Measurements from ENCODE around the gene TFCP2. TPM values are rescaled to one million over a fixed set of nuclear protein-coding genes. Genes with fewer than 3 reads are reported as not detected.

The TFCP2 gene
- total and polyA plus RNA-seq, 12 donors, result 8.7 to 30.9 (median 24.1) TPM

DNA sequence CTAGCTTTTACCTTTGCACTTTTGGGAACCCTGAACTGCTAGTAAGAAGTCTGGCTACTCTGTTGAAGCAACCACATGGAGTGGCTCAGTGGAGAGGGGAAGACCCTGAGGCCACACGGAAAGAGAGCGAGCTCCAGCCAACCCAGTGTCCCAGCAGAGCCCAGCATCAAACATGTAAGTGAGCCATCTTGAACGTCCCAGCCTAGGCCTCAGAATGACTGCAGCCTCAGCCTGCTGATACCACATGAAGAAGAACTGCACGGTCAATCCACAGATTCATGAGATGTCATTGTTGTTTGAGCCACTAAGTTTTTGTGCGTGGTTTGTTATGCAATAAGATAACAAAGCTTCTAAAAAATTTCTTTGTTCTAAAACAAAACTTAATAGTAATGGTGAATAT, 40.2 kb downstream of the TFCP2 start:
- Histone ChIP-seq H3K27ac (no peak overlapping the region), H3K4me3 (no peak overlapping the region), H3K27me3 (no peaks in the 10 kb centered on the region), H3K9me3 (no peaks in the 10 kb centered on the region), H3K36me3 (peaks cover 0 to 31% (median 3%) of the 10 kb centered on the region in 9 donors), H3K4me1 (no peaks in the 10 kb centered on the region)
- intact Hi-C loops (cut with DNase I), result no loop called here
- ATAC-seq (no peak), DNase-seq (no peak)
- TF ChIP-seq, protein P1, sequence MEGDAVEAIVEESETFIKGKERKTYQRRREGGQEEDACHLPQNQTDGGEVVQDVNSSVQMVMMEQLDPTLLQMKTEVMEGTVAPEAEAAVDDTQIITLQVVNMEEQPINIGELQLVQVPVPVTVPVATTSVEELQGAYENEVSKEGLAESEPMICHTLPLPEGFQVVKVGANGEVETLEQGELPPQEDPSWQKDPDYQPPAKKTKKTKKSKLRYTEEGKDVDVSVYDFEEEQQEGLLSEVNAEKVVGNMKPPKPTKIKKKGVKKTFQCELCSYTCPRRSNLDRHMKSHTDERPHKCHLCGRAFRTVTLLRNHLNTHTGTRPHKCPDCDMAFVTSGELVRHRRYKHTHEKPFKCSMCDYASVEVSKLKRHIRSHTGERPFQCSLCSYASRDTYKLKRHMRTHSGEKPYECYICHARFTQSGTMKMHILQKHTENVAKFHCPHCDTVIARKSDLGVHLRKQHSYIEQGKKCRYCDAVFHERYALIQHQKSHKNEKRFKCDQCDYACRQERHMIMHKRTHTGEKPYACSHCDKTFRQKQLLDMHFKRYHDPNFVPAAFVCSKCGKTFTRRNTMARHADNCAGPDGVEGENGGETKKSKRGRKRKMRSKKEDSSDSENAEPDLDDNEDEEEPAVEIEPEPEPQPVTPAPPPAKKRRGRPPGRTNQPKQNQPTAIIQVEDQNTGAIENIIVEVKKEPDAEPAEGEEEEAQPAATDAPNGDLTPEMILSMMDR (IDR thresholded peaks at IDR 0.05), result no peak
- WGBS, 2 donors, result 85 to 88% methylated on average over 5 of the region's 5 CpGs

DNA sequence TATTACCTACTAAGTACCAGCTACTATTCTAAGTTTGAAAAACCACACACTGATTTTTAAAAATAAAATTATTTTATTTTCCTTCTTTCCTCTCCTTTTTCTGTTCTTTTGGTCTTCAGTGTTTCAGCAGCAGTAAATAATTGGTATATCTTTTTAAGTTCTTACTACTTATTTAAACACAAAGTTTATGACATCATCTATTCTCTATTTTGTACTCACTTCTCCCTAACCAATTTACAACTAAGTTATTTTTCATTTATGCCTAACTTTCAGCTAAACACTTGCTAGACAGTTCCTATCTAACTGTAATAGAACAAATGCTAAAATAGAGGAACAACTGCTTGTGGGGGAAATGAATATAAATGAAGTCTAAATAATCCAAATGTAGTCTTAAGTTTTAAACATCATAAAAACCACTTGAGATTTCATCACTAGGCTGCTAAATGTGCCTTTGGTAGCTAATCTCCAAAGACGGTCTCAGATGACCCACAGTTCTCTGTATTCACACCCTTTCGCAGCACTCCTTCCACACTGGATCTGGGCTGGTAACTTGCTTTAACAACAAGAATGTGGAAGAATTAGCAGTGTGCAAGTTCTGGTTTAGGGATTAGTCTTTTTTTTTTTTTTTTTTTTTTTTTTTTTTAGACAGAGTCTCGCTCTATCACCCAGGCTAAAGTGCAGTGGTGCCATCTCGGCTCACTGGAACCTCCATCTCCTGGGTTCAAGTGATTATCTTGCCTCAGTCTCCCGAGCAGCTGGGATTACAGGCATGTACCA, 41.0 kb downstream of the TFCP2 start:
- WGBS, 2 donors, result 86 to 96% methylated on average over 5 of the region's 5 CpGs
- Histone ChIP-seq H3K4me1 (peaks cover 0 to 1% (median 0%) of the 10 kb centered on the region in 9 donors), H3K9me3 (no peaks in the 10 kb centered on the region), H3K27ac (no peak overlapping the region), H3K27me3 (no peaks in the 10 kb centered on the region), H3K36me3 (peaks cover 0 to 30% (median 3%) of the 10 kb centered on the region in 9 donors), H3K4me3 (no peak overlapping the region)
- TF ChIP-seq, protein P1 (IDR thresholded peaks at IDR 0.05), result no peak
- ATAC-seq (no peak), DNase-seq (no peak)
- intact Hi-C loops (cut with DNase I), result no loop called here

DNA sequence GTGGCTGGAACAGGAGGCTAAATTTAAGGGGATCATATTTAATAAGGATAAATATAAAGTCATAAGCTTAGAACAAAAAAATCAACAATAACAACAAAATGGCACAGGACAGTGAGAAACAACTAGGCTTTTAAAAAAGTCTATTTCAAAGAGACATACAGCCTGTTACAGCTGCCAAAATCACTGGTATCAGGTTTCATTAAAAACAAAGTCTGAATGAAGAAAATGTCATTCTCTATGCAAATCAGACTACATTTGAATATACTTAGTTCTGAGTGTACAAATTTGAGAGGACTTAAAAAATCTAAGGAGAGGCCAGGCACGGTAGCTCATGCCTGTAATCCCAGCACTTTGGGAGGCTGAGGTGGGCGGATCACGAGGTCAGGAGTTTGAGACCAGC, 44.0 kb downstream of the TFCP2 start:
- DNase-seq (no peak), ATAC-seq (no peak)
- Histone ChIP-seq H3K36me3 (peaks cover 0 to 23% (median 4%) of the 10 kb centered on the region in 9 donors), H3K4me1 (peaks cover 0 to 4% (median 0%) of the 10 kb centered on the region in 9 donors), H3K4me3 (no peak overlapping the region), H3K27me3 (no peaks in the 10 kb centered on the region), H3K9me3 (no peaks in the 10 kb centered on the region), H3K27ac (no peak overlapping the region)
- TF ChIP-seq, protein P1 (IDR thresholded peaks at IDR 0.05), result no peak
- WGBS, 2 donors, result 89 to 90% methylated on average over 3 of the region's 3 CpGs
- intact Hi-C loops (cut with DNase I), result no loop called here

DNA sequence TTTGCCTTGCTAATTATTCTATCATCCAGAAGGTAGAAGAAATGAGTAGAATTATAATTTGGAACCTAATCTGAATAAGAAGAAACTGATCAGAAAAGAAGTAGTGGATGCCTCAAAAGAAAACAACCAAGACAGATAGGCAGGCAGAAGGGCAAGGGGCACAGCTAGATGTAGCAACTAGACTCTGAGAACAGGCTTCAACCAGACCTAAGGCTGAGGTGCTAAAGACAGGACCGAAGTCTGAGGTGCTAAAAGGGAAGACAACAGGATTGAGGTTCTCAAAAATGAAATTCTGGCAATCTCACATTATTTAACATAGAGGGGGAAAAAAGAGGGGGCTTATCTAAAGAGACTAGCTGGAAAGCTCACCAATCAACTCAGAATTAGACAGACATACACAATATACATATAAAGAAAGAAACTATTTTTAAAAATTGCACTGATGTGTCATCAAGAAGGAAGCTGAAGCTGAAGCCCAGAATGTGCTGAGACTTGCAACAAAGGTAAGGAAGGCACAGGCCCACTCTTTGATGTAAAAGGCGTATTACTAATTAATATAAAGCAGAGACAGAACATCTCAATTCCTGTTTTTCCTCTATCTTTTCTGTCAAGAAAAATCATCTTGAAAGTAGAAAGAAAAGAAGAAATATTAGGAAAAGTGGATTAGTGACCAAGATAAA, 45.7 kb downstream of the TFCP2 start:
- intact Hi-C loops (cut with DNase I), result no loop called here
- no peak overlapping the region for H3K27ac ChIP-seq

More for the DNA sequence above, 45.7 kb downstream of the TFCP2 start:
- no peak overlapping the region for H3K4me3 ChIP-seq
- peaks cover 0 to 20% (median 4%) of the 10 kb centered on the region in 9 donors for H3K36me3 ChIP-seq
- 92 to 97% methylated on average over 2 of the region's 2 CpGs for WGBS, 2 donors
- no peaks in the 10 kb centered on the region for H3K27me3 ChIP-seq
- TF ChIP-seq, protein P1 (IDR thresholded peaks at IDR 0.05), result no peak
- DNase-seq, result no peak
- H3K4me1 ChIP-seq, result peaks cover 0 to 11% (median 4%) of the 10 kb centered on the region in 9 donors
- no peaks in the 10 kb centered on the region for H3K9me3 ChIP-seq
- ATAC-seq, result no peak

All from heart right ventricle (tissue), 16 donors.